Transverse colon (tissue), 4 donors: ENCODE measurements around the gene VPS13C.

Source experiments
- EP300 ChIP-seq: sonication (generic); formaldehyde crosslinking; IDR thresholded peaks from one replicate; pipeline ENCODE4 v1.6.1; 2017; ENCODE audit warnings: antibody characterized with exemption, low read depth
- POLR2A ChIP-seq: fragments of 450-650 bp; IDR thresholded peaks from one replicate; pipeline ENCODE4 v1.6.1; 2016; ENCODE audit warnings: antibody characterized with exemption, mild to moderate bottlenecking, moderate library complexity
- POLR2AphosphoS5 ChIP-seq, 3 donors: sonication (generic); formaldehyde crosslinking; IDR thresholded peaks; one replicate each; pipeline ENCODE4 v1.6.1; 2016; ENCODE audit warnings: antibody characterized with exemption in 3 of 3
- TF ChIP-seq, protein P1 (sequence below), 5 experiments: fragments of 200-600 bp in 3 of 5; fragments of 450-650 bp in 2 of 5; sonication (generic) in 3 of 5; IDR thresholded peaks; 1 replicate in 2 of 5; 2 replicates in 3 of 5; pipeline ENCODE4 v1.5.1; 2016 to 2017; ENCODE audit warnings: antibody characterized with exemption in 5 of 5, inconsistent platforms in 3 of 5, mild to moderate bottlenecking in 2 of 5, moderate library complexity in 1 of 5

DNA sequence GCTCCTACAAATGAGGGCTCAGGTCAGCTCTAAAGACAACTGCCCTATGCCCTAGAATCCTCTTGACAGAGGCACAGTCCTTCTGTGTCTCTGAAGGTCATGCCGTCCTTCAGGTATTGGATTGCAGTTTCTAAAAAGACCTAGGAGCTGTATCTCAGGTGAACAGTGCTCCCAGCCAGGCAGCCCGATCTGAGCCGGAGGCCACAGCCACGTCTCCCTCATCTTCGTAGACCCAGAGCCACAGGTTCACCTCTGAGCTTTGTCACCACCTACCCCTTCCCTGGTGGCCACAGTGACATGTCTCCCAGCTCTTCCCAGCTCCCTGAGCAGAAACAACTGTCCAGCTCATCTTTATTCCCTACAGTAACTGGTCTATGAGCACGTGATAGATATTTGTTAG, 228.0 kb downstream of the VPS13C start:
- no peak for TF ChIP-seq POLR2AphosphoS5 (IDR thresholded peaks at IDR 0.05)
- no peak for TF ChIP-seq POLR2A
- TF ChIP-seq, protein P1, sequence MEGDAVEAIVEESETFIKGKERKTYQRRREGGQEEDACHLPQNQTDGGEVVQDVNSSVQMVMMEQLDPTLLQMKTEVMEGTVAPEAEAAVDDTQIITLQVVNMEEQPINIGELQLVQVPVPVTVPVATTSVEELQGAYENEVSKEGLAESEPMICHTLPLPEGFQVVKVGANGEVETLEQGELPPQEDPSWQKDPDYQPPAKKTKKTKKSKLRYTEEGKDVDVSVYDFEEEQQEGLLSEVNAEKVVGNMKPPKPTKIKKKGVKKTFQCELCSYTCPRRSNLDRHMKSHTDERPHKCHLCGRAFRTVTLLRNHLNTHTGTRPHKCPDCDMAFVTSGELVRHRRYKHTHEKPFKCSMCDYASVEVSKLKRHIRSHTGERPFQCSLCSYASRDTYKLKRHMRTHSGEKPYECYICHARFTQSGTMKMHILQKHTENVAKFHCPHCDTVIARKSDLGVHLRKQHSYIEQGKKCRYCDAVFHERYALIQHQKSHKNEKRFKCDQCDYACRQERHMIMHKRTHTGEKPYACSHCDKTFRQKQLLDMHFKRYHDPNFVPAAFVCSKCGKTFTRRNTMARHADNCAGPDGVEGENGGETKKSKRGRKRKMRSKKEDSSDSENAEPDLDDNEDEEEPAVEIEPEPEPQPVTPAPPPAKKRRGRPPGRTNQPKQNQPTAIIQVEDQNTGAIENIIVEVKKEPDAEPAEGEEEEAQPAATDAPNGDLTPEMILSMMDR (IDR thresholded peaks at IDR 0.05): no peak
- TF ChIP-seq EP300: no peak
